LNCaP clone FGC (cell line): ENCODE data around the gene SNX32.

Source experiments
- DNase-seq: peaks from one replicate; pipeline ENCODE4 v3.0.0-alpha.2; 2011; ENCODE audit warnings: low read depth
- H3K4me3 ChIP-seq: 2 replicates; pipeline ENCODE4 v1.5.1; 2011; ENCODE audit warnings: mild to moderate bottlenecking, low read depth, low read length, control low read depth
- TF ChIP-seq, protein P1 (sequence below): IDR thresholded peaks from 2 replicates; pipeline ENCODE4 v1.5.1; 2012; ENCODE audit warnings: mild to moderate bottlenecking; ENCODE audit not compliant: control insufficient read depth, insufficient read depth; ENCODE audit errors: extremely low read depth

SNX32 gene

DNA sequence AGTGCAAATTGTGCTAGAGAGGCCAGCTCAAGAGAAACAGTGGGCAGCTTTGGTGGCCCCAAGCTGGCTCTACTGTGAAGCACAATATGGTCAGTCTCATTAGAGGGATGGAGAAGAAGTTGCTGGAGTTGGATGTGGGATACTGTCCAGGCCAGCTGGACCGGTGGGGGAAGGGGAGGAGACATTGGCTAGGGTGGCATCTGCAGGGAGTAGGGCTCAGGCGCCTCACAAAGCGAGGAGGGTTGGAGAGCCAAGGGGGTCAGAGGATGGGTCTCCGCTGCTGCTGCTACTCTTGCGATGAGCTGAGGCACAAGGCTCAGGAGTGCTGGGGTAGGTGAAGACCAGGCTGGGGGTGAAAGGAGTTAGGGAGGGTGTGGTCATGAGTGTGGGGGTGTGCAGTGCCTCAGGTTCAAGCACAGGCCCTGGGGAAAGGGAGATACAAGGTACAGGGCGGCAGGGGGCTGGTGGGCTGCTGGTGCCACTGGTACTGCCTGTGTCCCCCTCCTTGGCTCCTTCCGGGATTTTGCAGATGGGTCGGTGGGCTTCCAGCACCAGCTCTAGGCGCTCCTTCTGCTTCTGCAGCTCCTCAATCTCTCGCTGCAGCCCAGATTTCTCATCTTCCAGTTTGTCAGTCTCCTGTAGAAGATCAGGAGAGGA, 59.0 kb downstream of the SNX32 start:
- H3K4me3 ChIP-seq, result no peak overlapping the region
- no peak for DNase-seq
- TF ChIP-seq, protein P1, sequence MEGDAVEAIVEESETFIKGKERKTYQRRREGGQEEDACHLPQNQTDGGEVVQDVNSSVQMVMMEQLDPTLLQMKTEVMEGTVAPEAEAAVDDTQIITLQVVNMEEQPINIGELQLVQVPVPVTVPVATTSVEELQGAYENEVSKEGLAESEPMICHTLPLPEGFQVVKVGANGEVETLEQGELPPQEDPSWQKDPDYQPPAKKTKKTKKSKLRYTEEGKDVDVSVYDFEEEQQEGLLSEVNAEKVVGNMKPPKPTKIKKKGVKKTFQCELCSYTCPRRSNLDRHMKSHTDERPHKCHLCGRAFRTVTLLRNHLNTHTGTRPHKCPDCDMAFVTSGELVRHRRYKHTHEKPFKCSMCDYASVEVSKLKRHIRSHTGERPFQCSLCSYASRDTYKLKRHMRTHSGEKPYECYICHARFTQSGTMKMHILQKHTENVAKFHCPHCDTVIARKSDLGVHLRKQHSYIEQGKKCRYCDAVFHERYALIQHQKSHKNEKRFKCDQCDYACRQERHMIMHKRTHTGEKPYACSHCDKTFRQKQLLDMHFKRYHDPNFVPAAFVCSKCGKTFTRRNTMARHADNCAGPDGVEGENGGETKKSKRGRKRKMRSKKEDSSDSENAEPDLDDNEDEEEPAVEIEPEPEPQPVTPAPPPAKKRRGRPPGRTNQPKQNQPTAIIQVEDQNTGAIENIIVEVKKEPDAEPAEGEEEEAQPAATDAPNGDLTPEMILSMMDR, result no peak

DNA sequence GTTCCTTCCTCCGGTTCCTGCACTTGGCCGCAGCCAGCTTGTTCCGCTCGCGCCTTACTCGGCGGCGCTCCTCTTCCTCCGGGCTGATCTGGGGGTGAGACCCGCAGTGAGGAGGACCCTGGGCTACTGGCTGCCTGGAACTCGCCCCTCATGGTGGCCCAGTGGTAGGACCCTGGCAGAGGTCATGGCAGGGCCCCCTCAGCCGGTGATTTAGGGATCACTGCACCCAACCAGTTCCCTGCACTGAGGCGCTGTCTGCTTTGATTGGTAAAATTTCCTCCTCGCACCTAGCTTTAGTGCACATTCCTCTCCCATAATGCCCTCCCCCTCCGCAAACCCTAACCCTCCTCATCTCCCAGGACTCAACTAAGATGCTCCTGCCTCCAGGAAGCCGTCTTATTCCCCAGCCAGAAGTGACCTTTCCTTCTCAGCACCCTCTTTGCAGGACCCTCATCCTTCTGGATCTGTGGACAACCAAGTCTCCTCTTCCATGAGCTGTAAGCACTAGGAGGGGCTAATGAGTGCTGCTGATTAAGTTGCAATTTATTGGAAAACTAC, 60.4 kb downstream of the SNX32 start:
- no peak overlapping the region for H3K4me3 ChIP-seq
- DNase-seq, result no peak
- TF ChIP-seq, protein P1, result no peak

DNA sequence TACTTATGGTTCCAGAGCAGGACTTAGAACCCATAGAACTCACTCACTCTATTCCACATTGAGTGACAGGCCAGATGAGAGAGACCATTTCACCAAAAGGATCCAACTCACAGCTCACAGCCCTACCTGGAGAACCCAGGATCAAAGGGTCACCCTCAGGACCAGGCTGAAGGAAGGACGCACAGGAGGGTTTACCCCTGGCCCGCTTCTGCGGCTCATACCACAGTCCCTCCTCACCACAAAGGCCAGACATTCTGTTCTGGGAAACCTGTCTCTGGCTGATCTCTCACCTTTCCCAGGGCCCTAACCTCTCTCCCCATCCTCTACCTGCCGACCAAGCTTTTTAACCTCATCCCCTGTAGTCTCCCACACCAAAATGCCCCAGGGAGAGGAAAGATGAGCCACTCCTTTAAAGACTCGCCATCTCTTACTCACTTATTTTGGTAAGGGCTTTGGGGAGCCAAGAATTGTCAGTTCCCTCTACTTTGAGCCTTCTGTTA, 61.8 kb downstream of the SNX32 start:
- TF ChIP-seq, protein P1, result no peak
- no peak for DNase-seq
- no peak overlapping the region for H3K4me3 ChIP-seq

DNA sequence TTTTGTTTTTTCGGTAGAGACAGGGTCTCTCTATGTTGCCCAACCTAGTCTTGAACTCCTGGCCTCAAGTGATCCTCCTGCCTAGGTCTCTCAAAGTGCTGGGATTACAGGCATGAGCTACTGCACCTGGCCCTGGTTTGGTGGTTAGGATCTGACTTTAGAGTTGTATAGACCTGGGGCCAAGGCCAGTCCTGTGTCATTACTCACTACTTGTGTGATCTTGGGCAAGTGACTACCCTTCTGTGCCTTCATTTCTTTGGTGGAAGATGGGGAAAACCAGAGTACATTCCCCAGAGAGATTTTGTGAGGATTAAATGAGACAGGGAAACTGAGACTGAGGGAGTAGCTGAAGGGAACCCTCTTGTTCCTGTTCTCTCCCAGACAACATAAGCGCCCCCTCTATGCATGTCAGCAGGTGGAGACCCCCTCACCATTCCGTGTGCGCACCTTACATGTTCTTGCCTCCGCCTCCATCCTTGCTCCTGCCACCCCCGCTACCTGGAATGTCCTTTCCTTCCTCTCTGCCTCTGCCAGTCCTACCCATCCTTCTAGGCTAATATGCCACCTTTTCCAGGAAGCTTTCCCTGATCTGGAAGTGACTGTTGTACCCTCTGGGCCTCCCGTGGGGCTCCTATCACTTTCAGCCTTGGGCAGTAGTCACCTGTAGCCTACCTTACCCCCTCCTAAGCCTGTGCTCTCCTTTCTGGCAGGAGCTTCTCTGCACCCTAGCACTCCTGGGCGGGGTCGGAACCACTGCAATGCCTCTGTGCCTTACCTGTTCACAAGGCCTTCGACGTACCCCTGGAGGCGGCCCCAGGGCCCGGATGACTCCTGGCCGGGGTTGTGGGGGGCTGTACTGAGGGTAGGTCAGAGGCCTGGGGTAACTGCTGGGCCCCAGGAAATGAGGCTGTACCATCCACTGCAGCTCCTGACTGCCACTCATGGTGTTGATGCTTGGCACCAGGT, 62.6 kb downstream of the SNX32 start:
- TF ChIP-seq, protein P1, result no peak
- DNase-seq, result no peak
- H3K4me3 ChIP-seq, result no peak overlapping the region

DNA sequence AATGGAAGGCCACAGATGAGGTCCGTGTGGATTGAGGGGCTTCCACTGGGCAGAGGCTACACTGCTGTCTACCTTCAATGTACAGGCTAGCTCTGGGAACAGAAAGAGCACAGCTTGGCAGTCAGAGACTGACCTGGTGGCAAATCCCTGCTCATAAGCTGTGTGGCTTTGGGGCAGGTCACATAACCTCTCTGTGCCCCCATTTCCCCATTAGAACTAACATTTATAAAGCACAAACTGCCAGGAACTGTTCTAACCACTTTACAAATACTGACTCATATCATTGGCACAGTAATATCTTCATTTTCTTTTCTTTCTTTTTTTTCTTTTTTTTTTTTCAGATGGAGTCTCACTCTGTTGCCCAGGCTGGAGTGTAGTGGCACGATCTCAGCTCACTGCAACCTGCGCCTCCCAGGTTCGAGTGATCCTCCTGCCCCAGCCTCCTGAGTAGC, 63.3 kb downstream of the SNX32 start:
- TF ChIP-seq, protein P1, result no peak
- no peak for DNase-seq
- no peak overlapping the region for H3K4me3 ChIP-seq

DNA sequence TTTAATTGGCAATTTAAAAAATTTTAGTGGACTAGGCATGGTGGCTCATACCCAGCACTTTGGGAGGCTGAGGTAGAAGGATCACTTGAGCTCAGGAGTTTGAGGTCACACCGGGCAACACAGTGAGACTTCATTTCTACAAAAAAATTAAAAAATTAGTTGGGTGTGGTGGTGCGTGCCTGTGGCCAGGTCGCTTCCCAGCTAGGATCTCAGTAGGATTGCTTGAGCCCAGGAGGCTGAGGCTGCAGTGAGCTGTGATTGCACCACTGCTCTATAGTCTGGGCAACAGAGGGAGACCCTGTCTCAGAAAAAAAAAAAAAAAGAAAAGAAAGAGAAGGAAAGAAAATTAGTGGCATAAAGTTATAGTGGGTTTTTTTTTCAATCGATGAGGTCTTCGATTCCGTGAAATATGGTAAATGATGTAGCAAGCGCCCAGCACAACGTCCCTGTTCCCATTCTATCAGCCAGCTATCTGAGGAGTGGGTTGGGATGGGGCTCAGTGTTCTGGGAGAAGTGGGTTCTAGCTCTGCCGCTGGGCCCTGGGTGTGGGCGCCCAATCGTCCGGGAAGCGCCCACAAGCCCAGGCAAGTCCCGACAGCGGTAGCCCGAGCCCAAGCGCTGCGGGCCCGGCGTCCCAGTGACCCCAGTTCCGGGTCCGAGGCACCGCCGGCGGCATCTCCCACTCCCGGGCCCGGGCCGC, 65.0 kb downstream of the SNX32 start:
- TF ChIP-seq, protein P1, result no peak
- no peak overlapping the region for H3K4me3 ChIP-seq
- DNase-seq, result no peak
